ENCODE measurements around the gene DCAF17. TPM values are rescaled to one million over a fixed set of nuclear protein-coding genes. Genes with fewer than 3 reads are reported as not detected.

DCAF17 gene
- total RNA-seq, 1 donor from 2014 or later = 11.3 TPM

- Histone ChIP-seq H3K9me3 (no peaks in the 10 kb centered on the region), H3K36me3 (peaks cover 81% of the 10 kb centered on the region), H3K27ac (no peak overlapping the region), H3K4me3 (no peak overlapping the region), H3K27me3 (no peaks in the 10 kb centered on the region), H3K4me1 (no peaks in the 10 kb centered on the region)
- intact Hi-C loops (cut with DNase I) = no loop called here
- no peak for DNase-seq
- no peak for TF ChIP-seq CTCF (IDR thresholded peaks at IDR 0.05)
- no peak for ATAC-seq
These were observed 7.4 kb downstream of the DCAF17 start for GRCh38 chr2:171441470-171441869.

- DNase-seq = no peak
- intact Hi-C loops (cut with DNase I) = no loop called here
These were observed 13.6 kb downstream of the DCAF17 start for GRCh38 chr2:171447675-171448074.

GRCh38 chr2:171451074-171451473 is 17.0 kb downstream of the DCAF17 start:
- no peak overlapping the region for H3K27ac ChIP-seq
- intact Hi-C loops (cut with DNase I) = no loop called here
- peaks cover 78% of the 10 kb centered on the region for H3K36me3 ChIP-seq
- H3K4me1 ChIP-seq = no peaks in the 10 kb centered on the region
- H3K4me3 ChIP-seq = no peak overlapping the region
- no peak for TF ChIP-seq CTCF (IDR thresholded peaks at IDR 0.05)
- no peak for ATAC-seq
- DNase-seq = no peak
- H3K9me3 ChIP-seq = no peaks in the 10 kb centered on the region
- H3K27me3 ChIP-seq = no peaks in the 10 kb centered on the region

More at GRCh38 chr2:171447675-171448074, 13.6 kb downstream of the DCAF17 start:
- no peaks in the 10 kb centered on the region for H3K9me3 ChIP-seq
- no peaks in the 10 kb centered on the region for H3K27me3 ChIP-seq
- ATAC-seq = no peak
- H3K4me3 ChIP-seq = no peak overlapping the region
- peaks cover 85% of the 10 kb centered on the region for H3K36me3 ChIP-seq
- H3K4me1 ChIP-seq = no peaks in the 10 kb centered on the region
- H3K27ac ChIP-seq = no peak overlapping the region
- TF ChIP-seq CTCF (IDR thresholded peaks at IDR 0.05) = no peak

- Histone ChIP-seq H3K4me3 (no peak overlapping the region), H3K36me3 (peaks cover 71% of the 10 kb centered on the region), H3K4me1 (no peaks in the 10 kb centered on the region), H3K27ac (no peak overlapping the region), H3K27me3 (no peaks in the 10 kb centered on the region), H3K9me3 (no peaks in the 10 kb centered on the region)
- intact Hi-C loops (cut with DNase I) = no loop called here
- ATAC-seq (no peak), DNase-seq (no peak)
- no peak for TF ChIP-seq CTCF (IDR thresholded peaks at IDR 0.05)
These were observed 18.7 kb downstream of the DCAF17 start for GRCh38 chr2:171452773-171453172.

GRCh38 chr2:171459498-171459897 is 25.5 kb downstream of the DCAF17 start:
- no peak for TF ChIP-seq CTCF (IDR thresholded peaks at IDR 0.05)
- Histone ChIP-seq H3K27me3 (no peaks in the 10 kb centered on the region), H3K36me3 (peaks cover 30% of the 10 kb centered on the region), H3K9me3 (no peaks in the 10 kb centered on the region), H3K4me3 (no peak overlapping the region), H3K27ac (no peak overlapping the region), H3K4me1 (no peaks in the 10 kb centered on the region)
- ATAC-seq (no peak), DNase-seq (no peak)
- intact Hi-C loops (cut with DNase I) = no loop called here

GRCh38 chr2:171460537-171460936 is 26.5 kb downstream of the DCAF17 start:
- TF ChIP-seq CTCF (IDR thresholded peaks at IDR 0.05) = no peak
- no peaks in the 10 kb centered on the region for H3K9me3 ChIP-seq

More at GRCh38 chr2:171460537-171460936, 26.5 kb downstream of the DCAF17 start:
- Histone ChIP-seq H3K27me3 (no peaks in the 10 kb centered on the region), H3K4me1 (no peaks in the 10 kb centered on the region), H3K4me3 (no peak overlapping the region), H3K36me3 (peaks cover 21% of the 10 kb centered on the region), H3K27ac (no peak overlapping the region)
- intact Hi-C loops (cut with DNase I) = no loop called here
- ATAC-seq = no peak
- DNase-seq = no peak
